RWPE2 (cell line): Measurements from ENCODE around the gene MNS1.
A peak's percentile ranks its signal among the peaks of the same experiment; 100 is the strongest.
"Not testable (repeated sequence)": the region's sequence is repeated elsewhere in the genome, so short reads cannot be mapped to it uniquely, and the experiment has no call there.

Experiments used
- ATAC-seq: fragments of 200-7000 bp; cut with Tn5 transposase; 3 replicates; pipeline ENCODE4 v1.9.1; 2021; ENCODE audit warnings: low read depth
- DNase-seq: peaks from one replicate; pipeline ENCODE4 v3.0.0-alpha.2; 2020; ENCODE audit warnings: low spot score
- H3K27ac ChIP-seq: fragments of 450-650 bp; 2 replicates; pipeline ENCODE4 v1.5.1; 2017; ENCODE audit warnings: mild to moderate bottlenecking; ENCODE audit not compliant: poor library complexity, severe bottlenecking
- H3K27me3 ChIP-seq: fragments of 250-450 bp; sonication (Bioruptor Pico); 2 replicates; pipeline ENCODE4 v1.5.1; 2021; ENCODE audit warnings: mild to moderate bottlenecking, moderate library complexity; ENCODE audit not compliant: insufficient read depth, poor library complexity, severe bottlenecking
- H3K36me3 ChIP-seq: fragments of 250-450 bp; sonication (Bioruptor Pico); 2 replicates; pipeline ENCODE4 v1.5.1; 2020; ENCODE audit warnings: low read depth, mild to moderate bottlenecking, moderate library complexity
- H3K4me1 ChIP-seq: fragments of 250-450 bp; sonication (Bioruptor Pico); 2 replicates; pipeline ENCODE4 v1.5.1; 2021; ENCODE audit warnings: mild to moderate bottlenecking, moderate library complexity; ENCODE audit not compliant: insufficient read depth, poor library complexity, severe bottlenecking
- H3K4me3 ChIP-seq: fragments of 250-450 bp; sonication (Bioruptor Pico); 2 replicates; pipeline ENCODE4 v1.5.1; 2021; ENCODE audit warnings: mild to moderate bottlenecking, moderate library complexity; ENCODE audit not compliant: severe bottlenecking
- H3K9me3 ChIP-seq: fragments of 250-450 bp; sonication (Bioruptor Pico); 2 replicates; pipeline ENCODE4 v1.5.1; 2021; ENCODE audit warnings: mild to moderate bottlenecking, moderate library complexity; ENCODE audit not compliant: severe bottlenecking
- TF ChIP-seq, protein P1 (sequence below): fragments of 450-650 bp; IDR thresholded peaks from one replicate; pipeline ENCODE4 v1.5.1; 2017; ENCODE audit warnings: mild to moderate bottlenecking, moderate library complexity; ENCODE audit not compliant: poor library complexity, severe bottlenecking

MNS1 gene

DNA sequence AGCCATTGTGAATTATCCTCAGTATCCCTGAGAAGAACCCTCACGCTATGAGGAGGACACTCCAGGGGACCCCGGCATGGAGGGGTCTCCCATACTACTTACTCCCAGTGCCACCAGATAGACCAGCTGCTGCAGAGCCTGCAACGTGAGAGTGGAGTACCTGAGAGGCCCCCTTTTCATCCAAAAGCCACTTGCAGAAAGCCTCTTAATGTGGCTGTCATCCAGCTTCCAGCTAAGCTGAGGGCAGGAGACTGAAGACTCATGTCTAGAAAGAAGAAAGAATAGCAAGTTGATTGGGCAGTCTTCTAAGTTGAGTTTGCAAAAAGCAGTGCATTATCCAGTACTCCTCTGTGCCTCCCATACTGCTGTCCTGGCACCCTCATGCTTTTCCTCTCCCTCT, 27.3 kb upstream of the MNS1 start:
- no peak for DNase-seq
- Histone ChIP-seq H3K9me3 (no peaks in the 10 kb centered on the region), H3K27me3 (no peaks in the 10 kb centered on the region), H3K36me3 (no peaks in the 10 kb centered on the region), H3K4me3 (no peak overlapping the region), H3K4me1 (no peaks in the 10 kb centered on the region), H3K27ac (no peak overlapping the region)
- no peak for ATAC-seq
- TF ChIP-seq, protein P1, sequence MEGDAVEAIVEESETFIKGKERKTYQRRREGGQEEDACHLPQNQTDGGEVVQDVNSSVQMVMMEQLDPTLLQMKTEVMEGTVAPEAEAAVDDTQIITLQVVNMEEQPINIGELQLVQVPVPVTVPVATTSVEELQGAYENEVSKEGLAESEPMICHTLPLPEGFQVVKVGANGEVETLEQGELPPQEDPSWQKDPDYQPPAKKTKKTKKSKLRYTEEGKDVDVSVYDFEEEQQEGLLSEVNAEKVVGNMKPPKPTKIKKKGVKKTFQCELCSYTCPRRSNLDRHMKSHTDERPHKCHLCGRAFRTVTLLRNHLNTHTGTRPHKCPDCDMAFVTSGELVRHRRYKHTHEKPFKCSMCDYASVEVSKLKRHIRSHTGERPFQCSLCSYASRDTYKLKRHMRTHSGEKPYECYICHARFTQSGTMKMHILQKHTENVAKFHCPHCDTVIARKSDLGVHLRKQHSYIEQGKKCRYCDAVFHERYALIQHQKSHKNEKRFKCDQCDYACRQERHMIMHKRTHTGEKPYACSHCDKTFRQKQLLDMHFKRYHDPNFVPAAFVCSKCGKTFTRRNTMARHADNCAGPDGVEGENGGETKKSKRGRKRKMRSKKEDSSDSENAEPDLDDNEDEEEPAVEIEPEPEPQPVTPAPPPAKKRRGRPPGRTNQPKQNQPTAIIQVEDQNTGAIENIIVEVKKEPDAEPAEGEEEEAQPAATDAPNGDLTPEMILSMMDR: no peak

GRCh38 chr15:56491110-56491722, 26.3 kb upstream of the MNS1 start:
- H3K4me3 ChIP-seq: no peak overlapping the region
- H3K4me1 ChIP-seq: no peaks in the 10 kb centered on the region
- DNase-seq (no peak), ATAC-seq (peak; percentile 78)
- TF ChIP-seq, protein P1: peak; percentile 99
- no peaks in the 10 kb centered on the region for H3K36me3 ChIP-seq
- H3K27ac ChIP-seq: no peak overlapping the region
- H3K27me3 ChIP-seq: no peaks in the 10 kb centered on the region
- no peaks in the 10 kb centered on the region for H3K9me3 ChIP-seq

DNA sequence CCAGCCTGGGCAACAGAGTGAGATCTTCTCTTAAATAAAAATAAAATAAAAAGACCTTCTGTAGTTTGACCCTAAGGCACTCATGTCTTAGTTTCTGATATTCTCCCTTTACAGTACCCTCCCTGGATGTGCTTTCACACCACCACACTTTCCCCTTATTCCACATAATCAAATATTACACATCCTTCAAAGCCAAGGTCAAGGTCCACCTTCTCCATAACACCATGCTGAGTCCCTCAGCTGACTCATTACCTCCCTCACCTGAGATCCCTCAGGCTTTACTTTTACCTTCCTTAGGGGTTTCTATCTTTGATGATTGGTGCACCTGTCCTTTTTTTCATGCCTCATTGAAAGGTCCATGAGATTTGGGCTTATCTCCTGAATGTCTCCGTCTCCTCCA, 25.5 kb upstream of the MNS1 start:
- H3K4me3 ChIP-seq: no peak overlapping the region
- ATAC-seq (no peak), DNase-seq (no peak)
- no peak overlapping the region for H3K27ac ChIP-seq
- no peaks in the 10 kb centered on the region for H3K36me3 ChIP-seq
- no peaks in the 10 kb centered on the region for H3K27me3 ChIP-seq
- H3K4me1 ChIP-seq: no peaks in the 10 kb centered on the region
- no peaks in the 10 kb centered on the region for H3K9me3 ChIP-seq
- TF ChIP-seq, protein P1: no peak

DNA sequence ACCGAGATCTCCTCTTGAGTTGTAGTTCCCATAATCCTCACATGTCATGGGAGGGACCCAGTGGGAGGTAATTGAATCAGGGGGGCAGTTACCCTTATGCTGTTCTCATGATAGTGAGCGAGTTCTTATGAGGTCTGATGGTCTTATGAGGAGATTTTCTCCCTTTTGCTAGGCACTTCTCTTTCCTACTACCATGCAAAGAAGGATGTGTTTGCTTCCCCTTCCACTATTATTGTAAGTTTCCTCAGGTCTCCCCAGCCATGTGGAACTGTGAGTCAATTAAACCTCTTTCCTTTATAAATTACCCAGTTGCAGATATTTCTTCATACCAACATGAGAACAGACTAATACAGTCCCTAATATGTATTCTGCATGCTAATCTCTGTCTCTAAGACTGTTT, 21.3 kb upstream of the MNS1 start:
- H3K9me3 ChIP-seq, H3K27ac ChIP-seq, H3K36me3 ChIP-seq, ATAC-seq, H3K27me3 ChIP-seq, H3K4me1 ChIP-seq, H3K4me3 ChIP-seq, DNase-seq: not testable (repeated sequence)

DNA sequence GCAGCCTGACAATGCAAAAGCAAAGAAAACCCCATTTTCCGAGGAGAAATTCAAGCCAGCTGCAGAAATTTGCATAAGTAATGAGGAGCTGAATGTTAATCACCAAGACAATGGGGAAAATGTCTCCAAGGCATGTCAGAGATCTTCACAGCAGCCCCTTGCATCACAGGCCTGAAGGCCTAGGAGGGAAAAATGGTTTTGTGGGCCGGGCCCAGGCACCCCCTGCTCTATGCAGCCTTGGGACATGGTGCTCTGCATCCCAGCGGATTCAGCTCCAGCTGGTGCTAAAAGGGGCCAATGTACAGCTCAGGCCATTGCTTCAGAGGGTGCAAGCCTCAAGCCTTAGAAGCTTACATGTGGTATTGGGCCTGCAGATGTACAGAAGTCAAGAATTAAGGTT, 20.5 kb upstream of the MNS1 start:
- ATAC-seq, H3K4me3 ChIP-seq, H3K27ac ChIP-seq, DNase-seq, H3K36me3 ChIP-seq, H3K9me3 ChIP-seq, H3K4me1 ChIP-seq, H3K27me3 ChIP-seq: not testable (repeated sequence)

DNA sequence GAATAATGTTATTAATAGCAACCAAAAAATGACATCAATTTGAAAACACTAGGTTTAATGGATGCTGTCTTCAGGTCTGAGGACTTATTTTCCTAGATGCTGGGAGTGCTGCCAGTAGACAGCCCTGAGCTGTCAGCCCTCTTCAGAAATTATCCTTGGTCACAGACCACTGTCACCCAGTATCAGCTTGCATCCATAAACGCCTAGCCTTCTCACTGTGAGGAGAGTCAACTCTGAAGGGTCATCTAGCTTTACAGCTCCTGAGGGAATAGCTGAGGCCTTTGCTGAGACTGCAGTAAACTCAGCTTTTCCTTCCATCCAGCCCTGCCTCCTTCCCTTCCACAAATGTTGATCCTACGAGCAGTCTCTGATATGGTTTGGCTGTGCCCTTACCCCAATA, 19.4 kb upstream of the MNS1 start:
- DNase-seq: no peak
- H3K9me3 ChIP-seq: no peaks in the 10 kb centered on the region
- ATAC-seq: no peak

More for the DNA sequence above, 19.4 kb upstream of the MNS1 start:
- H3K27me3 ChIP-seq: no peaks in the 10 kb centered on the region
- no peaks in the 10 kb centered on the region for H3K36me3 ChIP-seq
- TF ChIP-seq, protein P1: no peak
- no peak overlapping the region for H3K27ac ChIP-seq
- H3K4me1 ChIP-seq: peaks cover 6% of the 10 kb centered on the region
- no peak overlapping the region for H3K4me3 ChIP-seq
